Activated naive CD4-positive, alpha-beta T cell (primary cell): ENCODE measurements around the gene TMEM41A.
"Not testable (repeated sequence)": the region's sequence is repeated elsewhere in the genome, so short reads cannot be mapped to it uniquely, and the experiment has no call there.

ENCODE experiments used
- DNase-seq, 4 experiments: peaks; one replicate each; lab custom pipeline; 2025; lab: John Stamatoyannopoulos, UW

Gene TMEM41A

DNA sequence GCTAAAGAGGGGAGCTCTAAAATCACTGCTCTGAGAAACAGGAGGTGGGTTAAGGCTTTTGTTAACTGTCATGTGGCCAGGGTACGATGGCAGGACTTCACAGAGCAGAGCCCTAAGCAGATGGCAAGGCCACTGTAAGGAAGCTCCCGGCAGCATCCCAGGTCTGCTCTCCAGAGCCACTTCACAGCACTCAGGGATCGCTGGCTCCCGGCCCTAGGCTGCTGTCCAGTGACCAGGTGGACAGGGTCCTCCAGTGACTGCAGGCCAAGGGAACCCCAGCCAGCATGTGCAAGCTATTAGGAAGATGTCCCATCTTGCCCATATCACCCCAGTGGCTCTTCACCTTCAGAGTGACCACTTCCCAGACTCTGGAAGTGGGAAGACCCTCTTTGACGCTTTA is 10.4 kb downstream of the TMEM41A start:
- no peak for DNase-seq

DNA sequence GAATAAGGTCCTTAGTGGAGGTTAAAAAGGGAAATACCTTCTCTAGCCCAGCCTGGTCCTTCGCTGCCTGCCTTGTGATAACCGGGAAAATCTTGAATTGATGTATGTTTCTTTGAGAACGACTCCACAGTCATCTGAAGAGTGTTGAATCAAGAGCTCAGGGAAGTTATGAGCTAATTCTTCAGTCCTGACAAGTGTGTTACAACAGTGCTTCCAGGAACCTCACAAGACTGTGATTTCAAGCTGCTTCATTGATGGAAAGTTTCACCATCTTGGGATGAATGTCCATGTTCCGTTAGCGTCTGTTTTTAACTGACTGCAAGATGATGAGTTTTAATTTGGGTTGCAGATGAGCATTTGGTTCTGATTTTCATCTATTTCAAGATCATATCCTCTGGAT is 12.4 kb downstream of the TMEM41A start:
- DNase-seq: no peak

DNA sequence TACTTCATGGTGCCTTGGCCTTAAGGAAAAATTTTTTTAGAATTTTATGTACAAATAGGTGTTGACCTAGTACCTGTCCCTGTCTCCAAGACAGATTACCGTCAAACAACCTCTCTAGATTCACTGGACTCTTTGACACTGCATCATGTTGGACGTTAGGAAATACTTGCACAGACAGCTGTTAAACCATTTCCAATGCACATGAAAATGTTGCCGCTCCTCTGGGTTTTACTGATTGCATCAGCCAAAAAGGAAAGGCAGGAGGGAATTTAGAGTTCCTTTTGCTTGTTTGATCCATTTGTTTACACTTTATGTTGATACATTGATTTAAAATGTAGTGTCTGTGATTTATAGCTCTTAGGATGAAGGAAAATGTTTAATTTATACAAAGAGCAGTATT is 14.5 kb downstream of the TMEM41A start:
- no peak for DNase-seq

DNA sequence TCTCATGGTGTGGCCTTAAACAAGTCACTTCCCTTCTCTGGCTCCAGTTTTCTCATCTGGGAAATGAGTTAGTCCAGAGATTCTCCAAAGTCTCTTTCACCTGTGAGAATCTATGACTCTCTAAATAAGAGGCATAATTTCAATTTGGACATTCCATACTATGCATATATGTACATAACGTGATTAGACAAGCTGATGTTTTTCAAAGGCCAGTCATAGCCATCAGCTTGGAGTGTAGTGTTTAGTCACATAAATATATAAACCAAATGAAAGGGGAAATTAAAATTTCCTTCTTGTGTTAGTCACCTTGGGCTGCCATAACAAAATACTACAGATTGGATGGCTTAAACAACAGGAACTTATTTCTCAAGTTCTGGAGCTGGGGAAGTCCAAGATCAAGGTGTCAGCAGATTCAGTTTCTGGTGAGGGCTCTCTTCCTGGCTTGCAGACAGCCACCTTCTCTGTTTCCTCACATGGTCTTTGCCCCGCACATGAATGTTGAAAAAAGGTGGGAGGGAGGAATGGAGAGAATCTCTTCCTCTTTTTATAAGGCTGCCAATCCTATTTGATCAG is 19.4 kb downstream of the TMEM41A start:
- DNase-seq: no peak

DNA sequence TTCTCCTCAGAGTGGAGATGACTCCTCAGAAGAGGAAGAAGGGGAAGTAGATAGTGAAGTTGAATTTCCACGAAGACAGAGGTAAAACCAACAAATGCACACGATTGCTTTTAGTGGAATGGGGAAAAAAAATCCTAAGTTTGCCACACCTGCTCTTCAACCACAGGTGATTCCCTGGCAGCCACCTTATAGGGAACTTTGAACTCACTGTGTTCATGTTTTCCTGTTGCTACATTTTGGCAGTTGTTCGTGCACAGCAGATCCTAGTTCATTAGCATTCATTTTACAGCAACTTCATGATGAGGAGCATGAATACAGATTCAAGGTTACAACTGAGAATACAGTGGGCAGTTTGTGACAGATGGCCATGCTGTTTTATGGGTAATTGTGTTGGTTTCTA is 21.5 kb downstream of the TMEM41A start:
- no peak for DNase-seq

DNA sequence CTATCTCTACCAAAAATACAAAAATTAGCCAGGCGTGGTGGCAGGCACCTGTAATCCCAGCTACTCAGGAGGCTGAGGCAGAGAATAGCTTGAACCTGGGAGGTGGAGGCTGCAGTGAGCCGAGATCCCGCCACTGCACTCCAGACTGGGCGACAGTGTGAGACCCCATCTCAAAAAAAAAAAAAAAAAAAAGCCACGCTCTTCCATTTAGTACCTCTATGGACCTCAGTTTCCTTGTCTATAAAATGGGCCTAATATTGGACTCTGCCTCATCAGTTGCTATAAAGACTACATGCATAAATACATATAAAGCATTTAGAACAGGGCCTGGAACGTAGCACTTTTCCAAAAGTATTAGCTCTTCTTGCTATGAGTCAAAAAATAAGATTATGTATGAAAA is 23.9 kb downstream of the TMEM41A start:
- DNase-seq: not testable (repeated sequence)

DNA sequence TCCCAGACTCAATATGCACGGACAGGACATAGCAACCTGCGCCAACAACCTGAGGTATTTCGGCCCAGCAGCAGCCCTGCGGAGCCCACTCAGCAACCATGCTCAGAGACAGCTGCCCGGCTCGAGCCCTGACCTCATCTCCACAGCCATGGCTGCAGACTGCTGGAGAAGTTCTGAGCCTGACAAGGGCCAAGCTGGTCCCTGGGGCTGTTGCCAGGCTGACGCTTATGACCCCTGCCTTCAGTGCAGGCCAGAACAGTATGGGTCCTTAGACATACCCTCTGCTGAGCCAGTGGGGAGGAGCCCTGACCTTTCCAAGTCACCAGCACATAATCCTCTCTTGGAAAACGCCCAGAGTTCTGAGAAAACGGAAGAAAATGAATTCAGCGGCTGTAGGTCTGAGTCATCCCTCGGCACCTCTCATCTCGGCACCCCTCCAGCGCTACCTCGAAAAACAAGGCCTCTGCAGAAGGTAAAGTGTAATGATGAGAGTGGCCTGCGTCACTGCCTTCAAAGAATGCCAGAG is 25.5 kb downstream of the TMEM41A start:
- DNase-seq: no peak

DNA sequence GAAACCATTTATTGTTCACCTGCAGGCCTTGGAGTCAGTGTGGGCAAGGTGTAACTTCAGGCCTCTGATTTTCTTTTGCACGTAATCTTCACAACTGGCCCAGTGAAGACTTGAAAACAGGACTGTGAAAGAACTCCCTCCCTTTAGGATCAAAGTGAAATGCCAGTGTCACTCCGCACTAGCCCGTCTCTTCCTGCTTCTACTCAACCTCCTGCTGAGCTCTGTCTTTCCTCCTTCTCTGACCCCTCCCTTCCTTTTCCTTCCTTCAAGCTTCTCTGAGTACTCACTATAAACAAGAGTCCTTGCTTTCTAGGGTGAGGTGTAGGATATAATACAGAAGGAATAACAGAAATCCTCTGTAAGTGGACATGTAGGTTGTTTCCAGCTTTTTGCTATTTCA is 28.5 kb downstream of the TMEM41A start:
- no peak for DNase-seq

DNA sequence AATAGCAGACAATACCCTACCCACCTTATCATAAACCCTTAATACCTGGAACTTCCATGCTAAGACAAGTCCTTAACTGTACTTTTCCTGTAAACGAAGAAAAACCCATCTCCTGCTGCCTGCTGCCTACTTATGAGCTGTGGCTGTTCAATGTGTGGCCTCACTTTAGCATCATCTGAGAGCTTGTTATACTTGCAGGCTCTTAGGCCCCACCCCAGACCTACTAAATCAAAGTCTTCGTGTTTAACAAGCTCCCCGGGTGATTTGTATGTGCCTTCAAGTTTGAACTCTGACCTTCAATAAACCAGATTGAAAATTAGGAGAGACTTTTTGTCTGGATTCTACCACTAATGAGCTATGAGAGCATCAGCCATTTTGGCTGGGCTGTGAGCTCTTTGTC is 29.3 kb downstream of the TMEM41A start:
- DNase-seq: no peak

DNA sequence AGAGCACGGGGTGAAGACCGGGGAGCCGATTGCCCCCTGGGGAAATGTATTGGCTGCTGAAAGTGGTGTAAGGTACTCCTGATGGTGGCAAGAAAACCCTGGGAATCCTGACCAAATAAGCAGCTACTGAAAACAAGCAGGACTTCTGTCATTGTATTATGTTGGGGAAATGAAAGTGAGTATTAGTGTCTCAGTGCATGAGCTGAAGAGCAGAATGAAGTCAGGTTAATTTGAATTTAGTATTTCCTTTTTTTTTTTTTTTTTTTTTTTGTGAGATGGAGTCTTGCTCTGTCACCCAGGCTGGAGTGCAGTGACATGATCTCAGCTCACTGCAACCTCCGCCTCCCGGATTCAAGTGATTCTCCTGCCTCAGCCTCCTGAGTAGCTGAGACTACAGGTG is 32.7 kb downstream of the TMEM41A start:
- not testable (repeated sequence) for DNase-seq

DNA sequence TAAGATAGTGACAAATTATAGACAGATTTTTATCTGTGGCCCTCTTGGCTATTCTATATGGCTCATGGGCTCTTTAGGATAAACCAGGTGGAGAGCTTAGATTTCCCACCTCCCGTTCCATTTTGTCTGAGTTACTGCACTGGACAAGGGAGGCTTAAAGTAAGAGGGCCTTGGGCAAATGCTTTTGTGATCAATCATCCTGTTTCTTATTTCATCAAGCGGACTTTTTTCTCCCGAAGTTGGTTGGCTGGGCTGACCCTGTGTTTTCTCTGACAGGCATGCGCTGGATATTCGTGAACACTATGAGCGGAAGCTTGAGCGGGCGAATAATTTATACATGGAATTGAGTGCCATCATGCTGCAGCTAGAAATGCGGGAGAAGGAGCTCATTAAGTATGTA is 33.4 kb downstream of the TMEM41A start:
- DNase-seq: no peak

DNA sequence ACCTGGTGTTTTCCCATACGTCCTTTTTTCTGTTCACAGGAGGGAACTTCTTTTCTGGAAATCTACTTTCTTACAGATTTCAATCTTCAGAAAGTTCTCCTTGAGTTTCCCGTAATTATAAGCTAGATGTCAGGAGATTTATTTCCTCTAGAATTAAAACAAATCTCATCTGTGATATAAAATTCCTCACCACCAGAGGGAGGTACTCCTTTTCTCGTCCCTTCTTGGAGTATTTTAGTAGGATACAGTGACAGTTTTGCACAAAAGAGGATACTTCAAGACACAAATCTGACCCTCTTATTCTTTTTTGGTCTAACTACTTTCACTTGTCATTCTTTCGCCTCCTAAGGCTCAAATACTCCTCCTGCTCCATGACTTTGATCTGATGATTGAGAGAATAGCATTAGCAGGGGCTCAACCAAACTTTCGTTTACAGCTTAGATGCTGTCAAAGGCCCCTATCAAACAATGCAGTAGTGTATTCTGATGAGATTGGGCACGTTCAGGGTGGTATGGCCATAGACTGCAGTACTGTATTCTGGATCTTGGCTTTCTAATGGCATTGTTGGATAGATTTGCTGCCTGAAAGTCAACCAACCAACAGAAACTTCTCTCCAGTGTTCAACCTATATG is 38.0 kb downstream of the TMEM41A start:
- DNase-seq: no peak

DNA sequence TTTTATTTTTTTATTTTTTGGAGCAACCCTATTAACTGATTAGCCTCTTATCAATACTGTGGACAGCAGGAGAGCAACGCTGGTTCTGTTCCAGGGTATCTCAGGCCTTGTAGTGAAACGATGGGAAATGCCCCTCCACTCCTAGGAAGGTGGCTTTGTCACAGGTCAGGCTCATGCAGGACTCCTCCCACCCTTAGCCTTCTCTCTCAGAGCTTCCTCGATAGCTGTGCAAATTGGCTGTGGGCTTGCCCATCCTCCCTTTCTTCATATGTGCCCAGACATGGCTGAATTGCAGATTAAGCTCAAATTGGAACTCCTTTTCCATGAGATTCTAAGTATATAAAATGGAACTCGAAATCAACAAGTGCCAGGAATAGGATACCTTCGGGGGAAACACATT is 38.5 kb downstream of the TMEM41A start:
- no peak for DNase-seq

DNA sequence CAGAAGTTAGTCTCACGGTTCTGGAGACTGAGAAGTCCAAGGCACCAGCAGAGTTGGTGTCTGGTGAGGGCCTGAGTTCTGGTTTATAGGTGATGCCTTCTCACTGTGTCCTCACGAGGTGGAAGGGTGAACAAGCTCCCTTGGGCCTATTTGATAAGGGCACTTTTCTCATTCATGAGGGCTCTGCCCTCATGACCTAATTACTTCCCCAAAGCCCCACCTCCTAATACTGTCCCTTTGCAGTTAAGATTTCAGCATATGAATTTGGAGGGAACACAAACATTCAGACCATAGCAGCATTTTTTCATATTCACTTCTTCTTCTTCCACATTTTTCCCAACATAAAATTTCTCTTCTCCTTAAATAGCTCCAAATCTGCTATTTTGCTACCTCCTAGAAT is 41.5 kb downstream of the TMEM41A start:
- DNase-seq: no peak

DNA sequence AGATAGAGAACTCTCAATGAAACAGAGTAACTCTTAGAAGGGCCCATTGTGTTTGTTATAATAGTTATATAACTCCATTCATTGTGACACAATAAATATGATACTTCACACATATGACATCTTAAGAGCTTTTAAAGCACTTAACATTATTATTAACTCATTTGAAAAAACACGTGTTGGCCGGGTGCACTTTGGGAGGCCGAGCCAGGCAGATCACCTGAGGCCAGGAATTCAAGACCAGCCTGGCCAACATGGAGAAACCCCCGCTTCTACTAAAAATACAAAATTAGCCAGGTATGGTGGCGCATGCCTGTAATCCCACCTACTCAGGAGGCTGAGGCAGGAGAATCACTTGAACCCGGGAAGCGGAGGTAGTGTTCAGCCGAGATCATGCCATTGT is 47.4 kb downstream of the TMEM41A start:
- DNase-seq: not testable (repeated sequence)

DNA sequence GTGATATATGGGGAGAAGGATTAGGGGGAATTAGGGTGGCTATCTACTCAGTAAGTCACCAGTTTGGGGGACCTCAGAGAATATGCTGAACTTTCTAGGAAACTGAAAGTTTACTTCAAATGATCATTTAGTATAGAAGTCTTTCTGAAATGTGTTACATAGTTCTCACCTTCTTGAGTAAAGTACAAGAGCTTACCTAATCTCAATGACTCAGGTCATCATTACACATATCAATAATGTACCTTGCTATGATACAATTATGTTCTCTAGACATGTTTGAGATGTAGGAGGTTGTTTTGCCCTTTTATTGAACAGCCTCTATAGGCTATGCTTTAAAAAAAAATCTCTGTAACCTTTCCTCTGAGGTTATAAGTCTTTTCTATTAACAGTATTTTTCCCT is 50.7 kb downstream of the TMEM41A start:
- DNase-seq: no peak

DNA sequence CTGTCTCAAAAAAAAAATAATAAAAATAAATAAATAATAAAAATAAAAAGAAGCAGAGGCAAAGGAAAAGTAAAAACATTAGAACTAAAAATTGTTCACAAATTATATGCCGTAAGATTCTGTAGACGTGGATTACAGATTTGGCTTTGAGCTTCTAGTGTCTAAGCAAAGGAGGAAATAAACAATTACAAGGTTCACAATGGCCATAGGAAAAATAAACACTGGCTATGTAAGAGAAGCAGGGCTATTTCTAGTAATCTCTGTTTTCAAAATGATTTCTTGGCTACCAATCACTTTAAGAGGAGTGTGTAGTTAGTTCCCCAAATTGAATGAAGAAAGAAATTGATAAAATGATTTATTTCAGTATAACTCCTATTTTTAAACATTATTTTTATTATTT is 54.5 kb downstream of the TMEM41A start:
- DNase-seq: no peak

DNA sequence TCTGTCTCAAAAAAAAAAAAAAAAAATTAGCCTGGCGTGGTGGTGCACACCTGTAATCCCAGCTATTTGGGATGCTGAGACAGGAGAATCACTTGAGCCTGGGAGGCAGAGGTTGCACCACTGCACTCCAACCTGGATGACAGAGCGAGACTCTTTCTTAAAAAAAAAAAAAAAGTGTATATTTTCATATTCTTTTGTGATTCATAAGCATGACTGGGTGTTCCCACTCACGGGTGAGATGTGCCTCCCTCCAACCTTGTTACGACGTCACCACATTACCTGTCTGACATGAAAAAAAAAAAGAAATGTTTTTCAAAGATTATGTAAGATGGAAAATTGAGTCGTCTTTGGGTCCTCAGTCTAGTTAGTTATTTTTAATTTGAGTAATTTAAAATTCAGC is 56.8 kb downstream of the TMEM41A start:
- no peak for DNase-seq

DNA sequence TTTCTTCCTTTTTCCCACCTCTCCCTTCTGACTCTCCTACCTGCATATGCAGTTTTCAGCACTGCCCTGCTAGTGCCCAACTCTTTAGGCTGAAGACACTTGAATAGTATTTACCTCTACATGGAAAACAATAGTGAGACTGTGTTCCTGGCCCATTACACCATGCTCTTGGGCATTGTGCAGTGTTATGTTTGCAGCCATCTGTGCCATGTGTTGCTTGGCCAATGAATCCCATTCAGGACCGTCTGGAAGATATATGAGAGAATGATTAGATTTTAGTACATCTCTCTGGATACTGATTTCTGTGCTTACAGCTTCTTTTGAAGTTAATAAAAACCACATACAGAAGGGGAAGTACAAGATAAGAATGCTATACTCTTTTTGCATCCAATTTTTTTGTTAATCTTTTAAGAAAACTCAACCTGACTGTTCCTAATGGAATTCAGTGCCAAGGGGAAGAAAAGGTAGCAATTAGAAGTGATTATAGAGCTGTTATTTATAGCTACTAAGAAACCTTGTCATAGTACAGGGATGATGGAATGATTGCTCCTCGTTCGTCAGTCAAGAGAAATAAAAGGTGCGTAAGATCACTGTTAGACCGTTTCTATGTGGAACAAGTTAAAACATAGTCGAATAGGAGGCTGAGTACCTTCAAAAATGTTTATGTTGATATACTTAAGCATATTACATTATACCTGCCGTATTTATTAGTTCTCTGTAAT is 58.9 kb downstream of the TMEM41A start:
- DNase-seq: no peak
